ENCODE results near the gene CNGA2. TPM values are rescaled to one million over a fixed set of nuclear protein-coding genes. Genes with fewer than 3 reads are reported as not detected.

The CNGA2 gene
- total and polyA plus RNA-seq, 4 donors, result not detected

- WGBS, result 87% methylated on average over 5 of the region's 5 CpGs
- TF ChIP-seq MAX (IDR thresholded peaks at IDR 0.05) (no peak), JUND (IDR thresholded peaks at IDR 0.05) (no peak), CTCF (IDR thresholded peaks at IDR 0.05; ENCODE audit: low read depth, low read length, missing input control) (no peak), FOXA2 (IDR thresholded peaks at IDR 0.05) (no peak), ZBTB33 (IDR thresholded peaks at IDR 0.05) (no peak), HNF4A (conservative IDR thresholded peaks at IDR 0.05) (no peak), RAD21 (IDR thresholded peaks at IDR 0.05) (no peak), RXRA (IDR thresholded peaks at IDR 0.05) (no peak), HNF4G (IDR thresholded peaks at IDR 0.05) (no peak), NR2F2 (IDR thresholded peaks at IDR 0.05) (no peak), YY1 (IDR thresholded peaks at IDR 0.05) (no peak), ATF3 (IDR thresholded peaks at IDR 0.05) (no peak), FOXA1 (IDR thresholded peaks at IDR 0.05) (no peak), SP1 (IDR thresholded peaks at IDR 0.05) (no peak)
- no peak overlapping the region for H3K27ac ChIP-seq (ENCODE audit: low read depth in 1 of 2, low read length in 2 of 2)
- no peaks in the 10 kb centered on the region for H3K4me1 ChIP-seq (ENCODE audit: control insufficient read depth in 4 of 4, insufficient read depth in 4 of 4, low read length in 3 of 4)
- peaks cover 0 to 2% (median 0%) of the 10 kb centered on the region in 4 donors for H3K9me3 ChIP-seq (ENCODE audit: control insufficient read depth in 4 of 4, low read length in 3 of 4)
- H3K27me3 ChIP-seq (ENCODE audit: control insufficient read depth in 4 of 4, insufficient read depth in 4 of 4, low read length in 3 of 4), result no peaks in the 10 kb centered on the region
- no peaks in the 10 kb centered on the region for H3K36me3 ChIP-seq (ENCODE audit: control insufficient read depth in 4 of 4, insufficient read depth in 3 of 4, low read depth in 1 of 4, low read length in 3 of 4)
- no peak overlapping the region for H3K9ac ChIP-seq (ENCODE audit: low read depth in 1 of 2, low read length in 2 of 2)
- DNase-seq (ENCODE audit: low spot score), result no peak
- H3K4me3 ChIP-seq (ENCODE audit: low read depth in 1 of 3, low read length in 3 of 3), result no peak overlapping the region
Observed at GRCh38 chrX:151742311-151742710, 7.8 kb downstream of the CNGA2 start.

- Histone ChIP-seq H3K4me3 (ENCODE audit: low read depth in 1 of 3, low read length in 3 of 3) (no peak overlapping the region), H3K4me1 (ENCODE audit: control insufficient read depth in 4 of 4, insufficient read depth in 4 of 4, low read length in 3 of 4) (no peaks in the 10 kb centered on the region), H3K36me3 (ENCODE audit: control insufficient read depth in 4 of 4, insufficient read depth in 3 of 4, low read depth in 1 of 4, low read length in 3 of 4) (no peaks in the 10 kb centered on the region), H3K9ac (ENCODE audit: low read depth in 1 of 2, low read length in 2 of 2) (no peak overlapping the region), H3K27ac (ENCODE audit: low read depth in 1 of 2, low read length in 2 of 2) (no peak overlapping the region), H3K27me3 (ENCODE audit: control insufficient read depth in 4 of 4, insufficient read depth in 4 of 4, low read length in 3 of 4) (no peaks in the 10 kb centered on the region), H3K9me3 (ENCODE audit: control insufficient read depth in 4 of 4, low read length in 3 of 4) (peaks cover 0 to 2% (median 0%) of the 10 kb centered on the region in 4 donors)
- no peak for DNase-seq (ENCODE audit: low spot score)
- WGBS, result 93% methylated on average over 21 of the region's 21 CpGs
- TF ChIP-seq ATF3 (IDR thresholded peaks at IDR 0.05) (no peak), MAX (IDR thresholded peaks at IDR 0.05) (no peak), EGR1 (IDR thresholded peaks at IDR 0.05; ENCODE audit: low read depth in 2 of 2) (no peak), SP1 (IDR thresholded peaks at IDR 0.05) (no peak), RAD21 (IDR thresholded peaks at IDR 0.05) (no peak), CTCF (IDR thresholded peaks at IDR 0.05; ENCODE audit: low read depth, low read length, missing input control) (no peak), HNF4G (IDR thresholded peaks at IDR 0.05) (no peak), TAF1 (conservative IDR thresholded peaks at IDR 0.05) (no peak), JUND (IDR thresholded peaks at IDR 0.05) (no peak), GABPA (IDR thresholded peaks at IDR 0.05 in 1 of 2, conservative IDR thresholded peaks at IDR 0.05 in 1 of 2) (no peak), FOXA1 (IDR thresholded peaks at IDR 0.05) (no peak), HNF4A (conservative IDR thresholded peaks at IDR 0.05) (no peak), NR2F2 (IDR thresholded peaks at IDR 0.05) (no peak), RXRA (IDR thresholded peaks at IDR 0.05) (no peak), FOXA2 (IDR thresholded peaks at IDR 0.05) (no peak), ZBTB33 (IDR thresholded peaks at IDR 0.05) (no peak), YY1 (IDR thresholded peaks at IDR 0.05) (no peak)
Observed at GRCh38 chrX:151743651-151744470, 9.3 kb downstream of the CNGA2 start.
